GM12878 (cell line): ENCODE results near the gene GLRX5. TPM values are rescaled to one million over a fixed set of nuclear protein-coding genes. Genes with fewer than 3 reads are reported as not detected.
A peak's percentile ranks its signal among the peaks of the same experiment; 100 is the strongest.

Source experiments
- ATAC-seq: fragments of 200-7000 bp; cut with Tn5 transposase; 3 replicates; pipeline ENCODE4 v1.9.1; 2020; ENCODE audit warnings: mild to moderate bottlenecking, moderate library complexity
- BruUV-seq: library from RNA; stranded (reverse); fragments of 400-500 nt; replicated peaks from 2 replicates; lab custom pipeline; 2021; lab: Mats Ljungman, UMichigan
- CTCF ChIA-PET: fragments of 300-600 bp; sonication (Branson Sonifier 250); formaldehyde crosslinking; extraction: SDS; loops from one replicate; lab custom pipeline; 2021; ENCODE audit warnings: inconsistent platforms; lab: Yijun Ruan, JAX
- POLR2A ChIA-PET: fragments of 350-600 bp; formaldehyde crosslinking; extraction: SDS; loops from one replicate; lab custom pipeline; 2021; ENCODE audit warnings: inconsistent platforms; lab: Charles Lee
- RAD21 ChIA-PET: fragments of 300-600 bp; sonication (Branson Sonifier 250); formaldehyde crosslinking; loops from one replicate; lab custom pipeline; 2023; ENCODE audit warnings: antibody characterized with exemption; ENCODE audit not compliant: unreplicated experiment; lab: Charles Lee
- SMC1A ChIA-PET: fragments of 300-600 bp; sonication (Branson Sonifier 250); formaldehyde crosslinking; loops from one replicate; lab custom pipeline; 2023; ENCODE audit not compliant: unreplicated experiment, uncharacterized antibody; lab: Charles Lee
- DNase-seq: peaks from one replicate; pipeline ENCODE4 v3.0.0-alpha.2; 2011; ENCODE audit warnings: low read depth, low spot score
- FAIRE-seq: peaks from 3 replicates; lab custom pipeline; 2011; peaks lifted over from hg19 to GRCh38; lab: Jason Lieb, UNC
- H2AFZ ChIP-seq: 2 replicates; pipeline ENCODE4 v1.6.0; 2011; ENCODE audit warnings: low read depth, low read length, control low read depth; ENCODE audit not compliant: control insufficient read depth
- H3K27ac ChIP-seq: 2 replicates; pipeline ENCODE4 v1.5.1; 2011; ENCODE audit warnings: control low read depth; ENCODE audit not compliant: control insufficient read depth, insufficient read depth
- H3K27me3 ChIP-seq, 2 experiments: replicated peaks in 1 of 2; 2 replicates each; pipeline versions ENCODE4 v1.6.0 to v1.6.1; 2011; ENCODE audit warnings: low read length in 1 of 2; ENCODE audit not compliant: control insufficient read depth in 2 of 2, insufficient read depth in 2 of 2
- H3K36me3 ChIP-seq, 2 experiments: 2 replicates each; pipeline ENCODE4 v1.5.1; 2011; ENCODE audit warnings: low read length in 1 of 2; ENCODE audit not compliant: control insufficient read depth in 2 of 2, insufficient read depth in 2 of 2
- H3K4me1 ChIP-seq: 2 replicates; pipeline ENCODE4 v1.6.1; 2011; ENCODE audit warnings: mild to moderate bottlenecking, low read length, moderate library complexity, mixed read lengths; ENCODE audit not compliant: control insufficient read depth, insufficient read depth
- H3K4me2 ChIP-seq: 2 replicates; pipeline ENCODE4 v1.6.0; 2011; ENCODE audit warnings: control low read depth; ENCODE audit not compliant: control insufficient read depth, insufficient read depth
- H3K4me3 ChIP-seq: fragments of 200-600 bp; sonication (generic); 2 replicates; pipeline ENCODE4 v1.5.1; 2016
- H3K79me2 ChIP-seq: 2 replicates; pipeline ENCODE4 v1.6.0; 2011; ENCODE audit warnings: low read length; ENCODE audit not compliant: control insufficient read depth, insufficient read depth
- H3K9ac ChIP-seq: 2 replicates; pipeline ENCODE4 v1.8.0; 2011; ENCODE audit warnings: low read length, control low read depth, mixed read lengths; ENCODE audit not compliant: control insufficient read depth, insufficient read depth
- H3K9me3 ChIP-seq: replicated peaks from 3 replicates; pipeline ENCODE4 v1.5.1; 2011; ENCODE audit warnings: mild to moderate bottlenecking, low read length; ENCODE audit not compliant: control insufficient read depth, insufficient read depth
- H4K20me1 ChIP-seq: 2 replicates; pipeline ENCODE4 v1.6.0; 2011; ENCODE audit not compliant: control insufficient read depth, insufficient read depth
- BMI1 ChIP-seq: fragments of 450-650 bp; IDR thresholded peaks from 2 replicates; pipeline ENCODE4 v1.6.1; 2016; ENCODE audit warnings: mild to moderate bottlenecking, moderate library complexity, borderline replicate concordance
- EZH2 ChIP-seq: IDR thresholded peaks from 2 replicates; pipeline ENCODE4 v1.6.1; 2012; ENCODE audit warnings: low read depth, mild to moderate bottlenecking, control low read depth, inconsistent platforms, low read length, borderline replicate concordance; ENCODE audit not compliant: control insufficient read depth
- IKZF1 ChIP-seq: fragments of 450-650 bp; conservative IDR thresholded peaks from 2 replicates; pipeline ENCODE4 v1.6.1; 2017; ENCODE audit warnings: antibody characterized with exemption, mild to moderate bottlenecking
- IKZF2 ChIP-seq, 2 experiments: fragments of 450-650 bp; IDR thresholded peaks; 2 replicates each; pipeline ENCODE4 v1.6.1; 2017; ENCODE audit warnings: mild to moderate bottlenecking in 2 of 2, moderate library complexity in 2 of 2
- IRF5 ChIP-seq: fragments of 450-650 bp; IDR thresholded peaks from 2 replicates; pipeline ENCODE4 v1.6.1; 2017; ENCODE audit warnings: borderline replicate concordance
- LARP7 ChIP-seq: fragments of 450-650 bp; IDR thresholded peaks from 2 replicates; pipeline ENCODE4 v1.6.1; 2017; ENCODE audit warnings: mild to moderate bottlenecking
- MXI1 ChIP-seq: fragments of 150-350 bp; IDR thresholded peaks from 2 replicates; pipeline ENCODE4 v1.6.1; 2011; ENCODE audit warnings: low read depth, mild to moderate bottlenecking, inconsistent platforms, low read length, improper control_type of control experiment
- NFYA ChIP-seq: IDR thresholded peaks from 2 replicates; pipeline ENCODE4 v1.6.1; 2011; ENCODE audit warnings: low read depth, mild to moderate bottlenecking, low read length, improper control_type of control experiment, borderline replicate concordance
- RB1 ChIP-seq: fragments of 450-650 bp; formaldehyde crosslinking; IDR thresholded peaks from 2 replicates; pipeline ENCODE4 v1.6.1; 2017; ENCODE audit warnings: mild to moderate bottlenecking, borderline replicate concordance
- RELA ChIP-seq: fragments of 450-650 bp; IDR thresholded peaks from 2 replicates; pipeline ENCODE4 v1.8.0; 2014; ENCODE audit warnings: borderline replicate concordance; ENCODE audit not compliant: partially characterized antibody
- RFX5 ChIP-seq: IDR thresholded peaks from 2 replicates; pipeline ENCODE4 v1.6.1; 2011; ENCODE audit warnings: low read depth, low read length, improper control_type of control experiment
- SREBF2 ChIP-seq: IDR thresholded peaks from 2 replicates; pipeline ENCODE4 v1.6.1; 2012; ENCODE audit warnings: mild to moderate bottlenecking, low read length
- SRF ChIP-seq, 2 experiments: IDR thresholded peaks; 2 replicates each; pipeline ENCODE4 v1.6.1; 2011; ENCODE audit warnings: low read depth in 2 of 2, low read length in 2 of 2, mild to moderate bottlenecking in 1 of 2, moderate library complexity in 1 of 2
- ZNF207 ChIP-seq: fragments of 450-650 bp; IDR thresholded peaks from 2 replicates; pipeline ENCODE4 v1.6.1; 2014; ENCODE audit warnings: antibody characterized with exemption, mild to moderate bottlenecking, borderline replicate concordance
- WGBS: methylation state at CpG from one replicate; pipeline ENCODE4 v1.1.6; 2016; ENCODE audit warnings: low lambda C conversion rate; ENCODE audit not compliant: insufficient replicate concordance, insufficient coverage; ENCODE audit errors: missing lambda C conversion rate; 5-methylcytosine and 5-hydroxymethylcytosine counted together
- in situ Hi-C: fragments of 300-500 bp; cut with MboI; formaldehyde crosslinking; loops from 9 replicates; pipeline ENCODE4 v1.14.3; 2018; ENCODE audit warnings: mixed read lengths
- intact Hi-C: fragments of 100-400 bp; cut with micrococcal nuclease; formaldehyde crosslinking; loops from one replicate; pipeline ENCODE4 v1.14.2; 2022; ENCODE audit not compliant: unreplicated experiment
- polyA plus RNA-seq, 11 experiments: library from polyadenylated mRNA; depleted of rRNA in 4 of 11; unstranded in 6 of 11; stranded (reverse) in 5 of 11; fragments of >200 nt; fragmentation: Nextera tagmentation in 4 of 11; fragmentation: Illumina TruSeq in 1 of 11; extraction: Ambion mirVana in 4 of 11; extraction: Trizol in 1 of 11; gene quantifications; 1 replicate in 1 of 11; 2 replicates in 10 of 11; pipeline versions ENCODE4 v1.2.1 to v1.2.3, GENCODE V29; 2011 to 2016; ENCODE audit warnings: inconsistent platforms in 2 of 11, missing spikeins in 2 of 11, low read depth in 1 of 11
- total RNA-seq, 4 experiments: library from RNA; depleted of rRNA in 3 of 4; stranded (reverse); fragments of >200 nt in 3 of 4; fragmentation: Illumina TruSeq in 1 of 4; extraction: Trizol in 1 of 4; gene quantifications; 2 replicates each; pipeline versions ENCODE4 v1.2.1 to v1.2.3, GENCODE V29; 2013 to 2021

GLRX5 gene
- total and polyA plus RNA-seq, 10 of the 15 experiments (the other 5 are each of a cell fraction or from before 2014, with no cell fraction given): 12.8 to 139 (median 55.4) TPM

- WGBS: 90% methylated on average over 11 of the region's 11 CpGs
- TF ChIP-seq SRF (IDR thresholded peaks at IDR 0.05; ENCODE audit: low read depth in 2 of 2, low read length in 2 of 2) (peak in 1 of 2 experiments; percentile 34; a peak in 1 of 4 replicates), RFX5 (no peak)
- FAIRE-seq (no peak), DNase-seq (no peak), ATAC-seq (no peak)
- no peaks in the 10 kb centered on the region for H3K36me3 ChIP-seq
- SMC1A ChIA-PET: interaction anchor here (0.6 to 8.3 kb wide), 13 partner anchors 9 to 97 kb away, joined by 3 to 187 read pairs (median 6); no protein-coding TSS in a partner anchor
- no peaks in the 10 kb centered on the region; the same call in 1 of the 2 replicates for H3K79me2 ChIP-seq
- H2AFZ ChIP-seq: peak overlapping the region; percentile 45
- CTCF ChIA-PET: interaction anchor here (1.0 to 18.0 kb wide), 7 partner anchors 8 to 97 kb away, joined by 3 to 525 read pairs (median 5); partner anchors contain the start of gene SYNE3
- H3K9ac ChIP-seq: no peak overlapping the region
- intact Hi-C loops (no loop called here), in situ Hi-C loops (no loop called here)
- no peaks in the 10 kb centered on the region for H3K27me3 ChIP-seq
- H3K4me1 ChIP-seq: peaks cover 16% of the 10 kb centered on the region
- no peaks in the 10 kb centered on the region for H3K9me3 ChIP-seq
- RAD21 ChIA-PET: interaction anchor here (1.0 to 9.8 kb wide), 8 partner anchors 9 to 80 kb away, joined by 3 to 171 read pairs (median 5); no protein-coding TSS in a partner anchor
- H4K20me1 ChIP-seq: no peaks in the 10 kb centered on the region
- POLR2A ChIA-PET: interaction anchor here (1.4 to 3.1 kb wide), 2 partner anchors 13 to 28 kb away, joined by 3 to 6 read pairs; no protein-coding TSS in a partner anchor
- H3K27ac ChIP-seq: no peak overlapping the region
- H3K4me3 ChIP-seq: no peak overlapping the region
- no TSS peak for BruUV-seq
- H3K4me2 ChIP-seq: no peak overlapping the region
Measured at GRCh38 chr14:95523815-95524448, 10.9 kb upstream of the GLRX5 start.

- Histone ChIP-seq H3K27ac (no peak overlapping the region), H3K27me3 (no peaks in the 10 kb centered on the region), H3K4me1 (peaks cover 6% of the 10 kb centered on the region), H3K79me2 (no peaks in the 10 kb centered on the region; the same call in 1 of the 2 replicates), H2AFZ (no peak overlapping the region), H4K20me1 (no peaks in the 10 kb centered on the region), H3K36me3 (no peaks in the 10 kb centered on the region), H3K9me3 (no peaks in the 10 kb centered on the region), H3K4me2 (no peak overlapping the region), H3K9ac (no peak overlapping the region), H3K4me3 (no peak overlapping the region)
- FAIRE-seq (no peak), ATAC-seq (no peak), DNase-seq (no peak)
- in situ Hi-C loops (no loop called here), intact Hi-C loops (no loop called here)
- WGBS: 76% methylated on average over 6 of the region's 6 CpGs
- POLR2A ChIA-PET: interaction anchor here (0.5 kb wide), 1 partner anchor 53 kb away, joined by 5 read pairs; no protein-coding TSS in a partner anchor
- CTCF ChIA-PET: interaction anchor here (3.0 to 18.0 kb wide), 5 partner anchors 9 to 98 kb away, joined by 9 to 525 read pairs (median 47); partner anchors contain the start of gene SYNE3
- SMC1A ChIA-PET: interaction anchor here (0.8 to 8.3 kb wide), 7 partner anchors 10 to 98 kb away, joined by 3 to 187 read pairs (median 6); no protein-coding TSS in a partner anchor
- BruUV-seq: no TSS peak
- RAD21 ChIA-PET: interaction anchor here (1.0 to 9.8 kb wide), 4 partner anchors 10 to 81 kb away, joined by 3 to 171 read pairs (median 18); partner anchors contain the start of gene SYNE3
- TF ChIP-seq RELA (no peak), ZNF207 (no peak), RB1 (no peak), SREBF2 (no peak), MXI1 (no peak), IKZF2 (IDR thresholded peaks at IDR 0.05) (no peak), IRF5 (no peak), LARP7 (no peak), EZH2 (no peak), IKZF1 (no peak), BMI1 (no peak), NFYA (no peak)
Measured at GRCh38 chr14:95524706-95525512, 9.9 kb upstream of the GLRX5 start.
